Liver (tissue), 9 donors: Measurements from ENCODE around the gene CYB561D2. TPM values are rescaled to one million over a fixed set of nuclear protein-coding genes. Genes with fewer than 3 reads are reported as not detected.

ENCODE experiments used
- DNase-seq: peaks from one replicate; pipeline ENCODE4 v3.0.0-alpha.2; 2017; ENCODE audit warnings: low spot score
- H3K27ac ChIP-seq, 2 donors: one replicate each; pipeline ENCODE4 v1.7.0; 2013; ENCODE audit warnings: inconsistent platforms in 2 of 2, low read length in 2 of 2, control low read depth in 1 of 2, low read depth in 1 of 2, mild to moderate bottlenecking in 1 of 2
- H3K27me3 ChIP-seq, 4 donors: one replicate each; pipeline versions ENCODE4 v1.6.1 to v1.7.0; 2013; ENCODE audit warnings: low read length in 3 of 4, inconsistent platforms in 1 of 4, mild to moderate bottlenecking in 1 of 4, moderate library complexity in 1 of 4; ENCODE audit not compliant: control insufficient read depth in 4 of 4, insufficient read depth in 4 of 4
- H3K36me3 ChIP-seq, 4 donors: one replicate each; pipeline versions ENCODE4 v1.6.1 to v1.7.0; 2013; ENCODE audit warnings: low read length in 3 of 4, mild to moderate bottlenecking in 3 of 4, low read depth in 1 of 4, moderate library complexity in 1 of 4; ENCODE audit not compliant: control insufficient read depth in 4 of 4, insufficient read depth in 3 of 4
- H3K4me1 ChIP-seq, 4 donors: one replicate each; pipeline versions ENCODE4 v1.6.1 to v1.7.0; 2013; ENCODE audit warnings: low read length in 3 of 4, mild to moderate bottlenecking in 3 of 4, moderate library complexity in 1 of 4; ENCODE audit not compliant: control insufficient read depth in 4 of 4, insufficient read depth in 4 of 4
- H3K4me3 ChIP-seq, 3 donors: one replicate each; pipeline versions ENCODE4 v1.6.1 to v1.7.0; 2013; ENCODE audit warnings: low read length in 3 of 3, control low read depth in 1 of 3, low read depth in 1 of 3, mild to moderate bottlenecking in 1 of 3
- H3K9ac ChIP-seq, 2 donors: one replicate each; pipeline ENCODE4 v1.7.0; 2013; ENCODE audit warnings: low read length in 2 of 2, mild to moderate bottlenecking in 2 of 2, moderate library complexity in 2 of 2, control low read depth in 1 of 2, low read depth in 1 of 2
- H3K9me3 ChIP-seq, 4 donors: one replicate each; pipeline versions ENCODE4 v1.6.1 to v1.7.0; 2013; ENCODE audit warnings: low read length in 3 of 4; ENCODE audit not compliant: control insufficient read depth in 4 of 4
- CTCF ChIP-seq: fragments of 150-350 bp; IDR thresholded peaks from 2 replicates; pipeline ENCODE4 v1.5.1; 2017; ENCODE audit warnings: improper control_type of control experiment, low read depth, low read length; ENCODE audit not compliant: missing input control
- EGR1 ChIP-seq, 2 donors: IDR thresholded peaks; 2 replicates each; pipeline ENCODE4 v1.6.1; 2016 to 2018; ENCODE audit warnings: antibody characterized with exemption in 2 of 2, low read depth in 2 of 2
- FOXA1 ChIP-seq: IDR thresholded peaks from 2 replicates; pipeline ENCODE4 v1.6.1; 2016; ENCODE audit warnings: antibody characterized with exemption
- FOXA2 ChIP-seq: IDR thresholded peaks from 2 replicates; pipeline ENCODE4 v1.6.1; 2016; ENCODE audit warnings: antibody characterized with exemption
- GABPA ChIP-seq, 2 donors: IDR thresholded peaks in 1 of 2; conservative IDR thresholded peaks in 1 of 2; 2 replicates each; pipeline ENCODE4 v1.6.1; 2016; ENCODE audit warnings: antibody characterized with exemption in 2 of 2, mild to moderate bottlenecking in 1 of 2, moderate library complexity in 1 of 2
- HNF4A ChIP-seq, 2 donors: conservative IDR thresholded peaks; 2 replicates each; pipeline ENCODE4 v1.6.1; 2016; ENCODE audit warnings: antibody characterized with exemption in 2 of 2, mild to moderate bottlenecking in 2 of 2
- HNF4G ChIP-seq: IDR thresholded peaks from 2 replicates; pipeline ENCODE4 v1.6.1; 2016; ENCODE audit warnings: antibody characterized with exemption
- JUND ChIP-seq, 2 donors: IDR thresholded peaks; 2 replicates each; pipeline ENCODE4 v1.6.1; 2016; ENCODE audit warnings: antibody characterized with exemption in 2 of 2
- MAX ChIP-seq: IDR thresholded peaks from 2 replicates; pipeline ENCODE4 v1.6.1; 2016; ENCODE audit warnings: antibody characterized with exemption
- NR2F2 ChIP-seq: IDR thresholded peaks from 2 replicates; pipeline ENCODE4 v1.6.1; 2016; ENCODE audit warnings: antibody characterized with exemption
- RAD21 ChIP-seq, 2 donors: IDR thresholded peaks; 2 replicates each; pipeline ENCODE4 v1.6.1; 2016; ENCODE audit warnings: antibody characterized with exemption in 2 of 2, mild to moderate bottlenecking in 2 of 2
- RXRA ChIP-seq, 2 donors: IDR thresholded peaks; 2 replicates each; pipeline ENCODE4 v1.6.1; 2017 to 2018; ENCODE audit warnings: antibody characterized with exemption in 2 of 2, mild to moderate bottlenecking in 1 of 2
- SP1 ChIP-seq: IDR thresholded peaks from 2 replicates; pipeline ENCODE4 v1.6.1; 2018; ENCODE audit warnings: antibody characterized with exemption, mild to moderate bottlenecking
- TAF1 ChIP-seq: conservative IDR thresholded peaks from 2 replicates; pipeline ENCODE4 v1.6.1; 2016; ENCODE audit warnings: antibody characterized with exemption, mild to moderate bottlenecking
- YY1 ChIP-seq: IDR thresholded peaks from 2 replicates; pipeline ENCODE4 v1.6.1; 2016; ENCODE audit warnings: antibody characterized with exemption, mild to moderate bottlenecking
- WGBS: extraction: QIAGEN DNeasy Blood & Tissue Kit; methylation state at CpG from one replicate; pipeline ENCODE4 v1.1.7; 2013; 5-methylcytosine and 5-hydroxymethylcytosine counted together
- polyA plus RNA-seq, 2 donors: library from polyadenylated mRNA; stranded (reverse) in 1 of 2; unstranded in 1 of 2; fragments of 200-250 nt in 1 of 2; fragments of >200 nt in 1 of 2; fragmentation: Nextera tagmentation in 1 of 2; extraction: Ambion mirVana in 1 of 2; gene quantifications; one replicate each; pipeline versions ENCODE4 v1.2.1 to v1.2.3, GENCODE V29; 2013 to 2015
- total RNA-seq, 2 donors: library from RNA; depleted of rRNA; stranded (reverse); fragments of >200 nt; gene quantifications; one replicate each; pipeline ENCODE4 v1.2.3, GENCODE V29; 2014
- TF ChIP-seq, protein P1 (sequence below): IDR thresholded peaks from 2 replicates; pipeline ENCODE4 v1.6.1; 2016; ENCODE audit warnings: antibody characterized with exemption, mild to moderate bottlenecking
- TF ChIP-seq, protein P2 (sequence below): IDR thresholded peaks from 2 replicates; pipeline ENCODE4 v1.6.1; 2016; ENCODE audit warnings: antibody characterized with exemption
- TF ChIP-seq, protein P3 (sequence below): IDR thresholded peaks from 2 replicates; pipeline ENCODE4 v1.6.1; 2016; ENCODE audit warnings: antibody characterized with exemption
- donor health status: healthy.
- donor health status: healthy.
- donor health status: healthy.
- donor health status: healthy.
- donor health status: healthy.

Gene CYB561D2
- total and polyA plus RNA-seq, 4 donors: 12.3 to 28.2 (median 22.1) TPM

GRCh38 chr3:50347187-50347813, 3.4 kb upstream of the CYB561D2 start:
- no peak overlapping the region for H3K9ac ChIP-seq
- TF ChIP-seq, protein P1, sequence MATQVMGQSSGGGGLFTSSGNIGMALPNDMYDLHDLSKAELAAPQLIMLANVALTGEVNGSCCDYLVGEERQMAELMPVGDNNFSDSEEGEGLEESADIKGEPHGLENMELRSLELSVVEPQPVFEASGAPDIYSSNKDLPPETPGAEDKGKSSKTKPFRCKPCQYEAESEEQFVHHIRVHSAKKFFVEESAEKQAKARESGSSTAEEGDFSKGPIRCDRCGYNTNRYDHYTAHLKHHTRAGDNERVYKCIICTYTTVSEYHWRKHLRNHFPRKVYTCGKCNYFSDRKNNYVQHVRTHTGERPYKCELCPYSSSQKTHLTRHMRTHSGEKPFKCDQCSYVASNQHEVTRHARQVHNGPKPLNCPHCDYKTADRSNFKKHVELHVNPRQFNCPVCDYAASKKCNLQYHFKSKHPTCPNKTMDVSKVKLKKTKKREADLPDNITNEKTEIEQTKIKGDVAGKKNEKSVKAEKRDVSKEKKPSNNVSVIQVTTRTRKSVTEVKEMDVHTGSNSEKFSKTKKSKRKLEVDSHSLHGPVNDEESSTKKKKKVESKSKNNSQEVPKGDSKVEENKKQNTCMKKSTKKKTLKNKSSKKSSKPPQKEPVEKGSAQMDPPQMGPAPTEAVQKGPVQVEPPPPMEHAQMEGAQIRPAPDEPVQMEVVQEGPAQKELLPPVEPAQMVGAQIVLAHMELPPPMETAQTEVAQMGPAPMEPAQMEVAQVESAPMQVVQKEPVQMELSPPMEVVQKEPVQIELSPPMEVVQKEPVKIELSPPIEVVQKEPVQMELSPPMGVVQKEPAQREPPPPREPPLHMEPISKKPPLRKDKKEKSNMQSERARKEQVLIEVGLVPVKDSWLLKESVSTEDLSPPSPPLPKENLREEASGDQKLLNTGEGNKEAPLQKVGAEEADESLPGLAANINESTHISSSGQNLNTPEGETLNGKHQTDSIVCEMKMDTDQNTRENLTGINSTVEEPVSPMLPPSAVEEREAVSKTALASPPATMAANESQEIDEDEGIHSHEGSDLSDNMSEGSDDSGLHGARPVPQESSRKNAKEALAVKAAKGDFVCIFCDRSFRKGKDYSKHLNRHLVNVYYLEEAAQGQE: no peak
- TF ChIP-seq YY1: peak; percentile 20
- no peak for TF ChIP-seq HNF4G
- no peak for TF ChIP-seq NR2F2
- no peak for TF ChIP-seq SP1
- no peak for TF ChIP-seq EGR1 (IDR thresholded peaks at IDR 0.05; ENCODE audit: low read depth in 2 of 2)
- TF ChIP-seq FOXA1: no peak
- TF ChIP-seq RXRA (IDR thresholded peaks at IDR 0.05): no peak
- peak; percentile 83 to 86 for TF ChIP-seq RAD21 (IDR thresholded peaks at IDR 0.05)
- TF ChIP-seq CTCF: peak; percentile 68
- TF ChIP-seq HNF4A (conservative IDR thresholded peaks at IDR 0.05): no peak
- TF ChIP-seq, protein P2, sequence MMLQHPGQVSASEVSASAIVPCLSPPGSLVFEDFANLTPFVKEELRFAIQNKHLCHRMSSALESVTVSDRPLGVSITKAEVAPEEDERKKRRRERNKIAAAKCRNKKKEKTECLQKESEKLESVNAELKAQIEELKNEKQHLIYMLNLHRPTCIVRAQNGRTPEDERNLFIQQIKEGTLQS: no peak
- TF ChIP-seq MAX: no peak
- TF ChIP-seq JUND (IDR thresholded peaks at IDR 0.05): peak; percentile 47 to 50
- TF ChIP-seq FOXA2: no peak
- TF ChIP-seq, protein P3, sequence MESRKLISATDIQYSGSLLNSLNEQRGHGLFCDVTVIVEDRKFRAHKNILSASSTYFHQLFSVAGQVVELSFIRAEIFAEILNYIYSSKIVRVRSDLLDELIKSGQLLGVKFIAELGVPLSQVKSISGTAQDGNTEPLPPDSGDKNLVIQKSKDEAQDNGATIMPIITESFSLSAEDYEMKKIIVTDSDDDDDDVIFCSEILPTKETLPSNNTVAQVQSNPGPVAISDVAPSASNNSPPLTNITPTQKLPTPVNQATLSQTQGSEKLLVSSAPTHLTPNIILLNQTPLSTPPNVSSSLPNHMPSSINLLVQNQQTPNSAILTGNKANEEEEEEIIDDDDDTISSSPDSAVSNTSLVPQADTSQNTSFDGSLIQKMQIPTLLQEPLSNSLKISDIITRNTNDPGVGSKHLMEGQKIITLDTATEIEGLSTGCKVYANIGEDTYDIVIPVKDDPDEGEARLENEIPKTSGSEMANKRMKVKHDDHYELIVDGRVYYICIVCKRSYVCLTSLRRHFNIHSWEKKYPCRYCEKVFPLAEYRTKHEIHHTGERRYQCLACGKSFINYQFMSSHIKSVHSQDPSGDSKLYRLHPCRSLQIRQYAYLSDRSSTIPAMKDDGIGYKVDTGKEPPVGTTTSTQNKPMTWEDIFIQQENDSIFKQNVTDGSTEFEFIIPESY: no peak
- TF ChIP-seq TAF1: no peak
- TF ChIP-seq GABPA (IDR thresholded peaks at IDR 0.05 in 1 of 2, conservative IDR thresholded peaks at IDR 0.05 in 1 of 2): no peak
- H3K27me3 ChIP-seq: no peaks in the 10 kb centered on the region
- peak overlapping the region in 1 of 2 donors; percentile 38 for H3K27ac ChIP-seq
- no peak overlapping the region for H3K4me3 ChIP-seq
- WGBS: 28% methylated on average over 14 of the region's 14 CpGs
- no peaks in the 10 kb centered on the region for H3K9me3 ChIP-seq
- H3K4me1 ChIP-seq: peaks cover 13 to 45% (median 36%) of the 10 kb centered on the region in 4 donors
- DNase-seq: peak; percentile 74
- peaks cover 0 to 9% (median 0%) of the 10 kb centered on the region in 4 donors for H3K36me3 ChIP-seq
